Caki2 (cell line): ENCODE data around the gene NUP35. TPM values are rescaled to one million over a fixed set of nuclear protein-coding genes. Genes with fewer than 3 reads are reported as not detected.

ENCODE experiments used
- DNase-seq: peaks from one replicate; pipeline ENCODE4 v3.0.0-alpha.2; 2015; ENCODE audit warnings: low read depth
- in situ Hi-C: cut with HindIII; loops from 2 replicates; pipeline ENCODE4 v1.10.0; 2016; ENCODE audit warnings: low sequenced_read_pairs, low pct_unique_long_range_greater_than_20kb, mixed read lengths
- total RNA-seq: library from RNA; depleted of rRNA; stranded (reverse); fragments of >200 nt; shearing (Covaris generic); gene quantifications from 2 replicates; pipeline ENCODE4 v1.2.3, GENCODE V29; 2014; ENCODE audit warnings: low replicate concordance; rRNA removed

The NUP35 gene
- total RNA-seq: 29.0 and 58.0 TPM in 2 replicates

DNA sequence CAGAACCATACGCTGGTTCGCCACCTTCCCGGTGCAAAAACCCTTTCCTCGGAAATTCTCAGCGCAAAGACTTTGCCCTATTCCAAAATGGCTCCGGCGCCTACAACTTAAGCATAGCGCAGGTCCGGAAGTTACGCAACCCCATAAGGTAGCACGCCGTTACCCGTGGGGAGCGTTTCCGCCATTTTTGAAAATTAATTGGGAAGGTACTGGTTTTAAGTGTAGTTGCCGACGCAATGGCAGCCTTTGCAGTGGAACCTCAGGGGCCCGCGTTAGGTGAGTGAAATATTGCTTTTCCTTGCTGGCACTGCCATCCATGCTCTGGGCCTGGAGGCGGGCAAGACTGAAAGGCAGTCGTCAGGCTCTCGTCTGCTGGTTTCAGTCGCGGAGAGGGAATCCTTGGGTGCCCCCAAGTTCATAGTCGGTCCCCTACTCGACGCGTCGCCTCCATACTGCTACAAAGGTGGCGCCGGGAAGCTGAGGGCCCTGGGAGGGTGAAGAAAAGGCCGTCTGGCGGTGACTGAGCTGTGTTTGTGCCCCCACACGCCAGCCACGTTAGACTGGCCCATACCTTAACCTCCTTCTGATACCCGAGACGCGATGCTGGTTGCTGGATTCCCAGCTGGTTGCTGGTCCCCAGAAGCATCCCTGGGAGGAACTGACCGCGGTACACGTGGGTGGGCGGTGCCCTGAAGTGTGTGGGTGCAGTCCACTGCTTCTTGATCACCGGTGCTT lies at the start of gene NUP35:
Gene NUP35, plus strand, starts transcription at position 222 of the 735 bp plus-strand sequence. Its CDS starts 15 bp downstream, at position 237.
- DNase-seq: peak; percentile 88
- in situ Hi-C loops: no loop called here

DNA sequence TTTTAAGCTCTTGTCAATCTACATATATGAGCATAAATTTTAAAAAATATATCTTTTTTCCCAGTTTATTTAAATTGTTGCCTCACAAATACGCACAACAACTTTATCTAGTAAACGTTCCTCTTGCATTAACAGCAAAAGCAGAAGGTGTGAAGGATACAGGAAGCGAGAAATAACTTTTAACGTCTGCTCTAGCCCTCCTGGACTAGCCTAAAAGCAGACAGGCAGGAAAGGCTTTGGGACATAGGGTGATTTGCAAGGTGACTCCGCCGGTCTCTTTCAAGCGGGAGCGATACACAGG lies 46.1 kb upstream of the NUP35 start:
- DNase-seq: no peak
- in situ Hi-C loops: no loop called here

- peak; percentile 95 for DNase-seq
- in situ Hi-C loops: no loop called here
These were observed 45.6 kb upstream of the NUP35 start, which contains the start of gene DUSP19 for GRCh38 chr2:183078464-183079138. DUSP19 (plus strand) TSS chr2:183078747; CDS start chr2:183078934, 187 bp downstream.

- DNase-seq: no peak
- in situ Hi-C loops: no loop called here
These were observed 45.0 kb upstream of the NUP35 start for GRCh38 chr2:183079139-183079775.

GRCh38 chr2:183081911-183082310 lies 42.3 kb upstream of the NUP35 start:
- DNase-seq: no peak

DNA sequence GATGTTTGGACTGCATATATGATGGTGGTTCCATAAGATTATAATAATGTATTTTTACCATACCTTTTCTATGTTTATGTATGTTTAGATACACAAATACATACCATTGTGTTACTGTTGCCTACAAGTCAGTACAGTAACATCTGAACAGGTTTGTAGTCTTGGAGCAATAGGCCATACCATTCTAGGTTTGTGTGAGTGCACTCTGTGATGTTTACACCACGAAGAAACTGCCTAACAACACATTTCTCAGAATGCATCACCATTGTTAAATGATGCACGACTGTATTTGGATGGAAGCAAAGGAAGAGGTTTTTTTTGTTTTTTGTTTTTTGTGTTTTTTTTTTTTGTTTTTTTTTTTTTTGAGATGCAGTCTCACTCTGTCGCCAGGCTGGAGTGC lies 36.2 kb upstream of the NUP35 start:
- DNase-seq: no peak
- in situ Hi-C loops: no loop called here

More at GRCh38 chr2:183081911-183082310, 42.3 kb upstream of the NUP35 start:
- in situ Hi-C loops: no loop called here

GRCh38 chr2:183089192-183089851 lies 34.9 kb upstream of the NUP35 start:
- in situ Hi-C loops: no loop called here
- DNase-seq: no peak

DNA sequence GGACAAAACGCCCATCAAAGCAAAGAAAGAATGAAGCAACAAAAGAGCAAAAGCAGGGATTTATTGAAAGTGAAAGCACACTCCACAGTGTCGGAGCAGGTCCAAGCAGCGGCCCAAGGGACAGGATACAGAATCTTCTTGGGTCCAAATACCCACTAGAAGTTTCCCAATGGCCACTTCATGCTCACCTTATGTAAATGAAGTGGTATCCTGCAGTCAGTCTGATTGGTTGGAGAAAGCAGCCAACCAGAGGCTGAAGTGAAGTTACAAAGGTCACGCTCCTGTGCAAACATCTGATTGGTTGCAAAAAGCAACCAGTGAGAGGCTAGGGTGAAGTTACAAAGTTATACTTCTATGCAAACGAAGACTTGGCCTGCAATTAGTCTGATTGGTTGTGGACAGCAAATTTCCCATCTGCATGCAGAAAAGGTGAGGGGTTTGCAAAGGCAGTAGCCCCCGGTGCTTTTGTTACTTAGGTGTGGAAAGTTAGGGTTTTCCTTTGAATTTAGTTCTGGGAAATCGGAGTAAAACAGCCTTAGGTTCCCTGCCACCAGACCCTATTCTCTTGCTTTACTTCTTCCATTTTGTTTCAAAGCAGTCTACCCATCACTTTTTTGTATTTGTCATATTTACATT lies 32.8 kb upstream of the NUP35 start:
- in situ Hi-C loops: no loop called here

GRCh38 chr2:183091954-183092345 lies 32.3 kb upstream of the NUP35 start:
- in situ Hi-C loops: no loop called here
- DNase-seq: no peak

More for the DNA sequence above, 32.8 kb upstream of the NUP35 start:
- no peak for DNase-seq

DNA sequence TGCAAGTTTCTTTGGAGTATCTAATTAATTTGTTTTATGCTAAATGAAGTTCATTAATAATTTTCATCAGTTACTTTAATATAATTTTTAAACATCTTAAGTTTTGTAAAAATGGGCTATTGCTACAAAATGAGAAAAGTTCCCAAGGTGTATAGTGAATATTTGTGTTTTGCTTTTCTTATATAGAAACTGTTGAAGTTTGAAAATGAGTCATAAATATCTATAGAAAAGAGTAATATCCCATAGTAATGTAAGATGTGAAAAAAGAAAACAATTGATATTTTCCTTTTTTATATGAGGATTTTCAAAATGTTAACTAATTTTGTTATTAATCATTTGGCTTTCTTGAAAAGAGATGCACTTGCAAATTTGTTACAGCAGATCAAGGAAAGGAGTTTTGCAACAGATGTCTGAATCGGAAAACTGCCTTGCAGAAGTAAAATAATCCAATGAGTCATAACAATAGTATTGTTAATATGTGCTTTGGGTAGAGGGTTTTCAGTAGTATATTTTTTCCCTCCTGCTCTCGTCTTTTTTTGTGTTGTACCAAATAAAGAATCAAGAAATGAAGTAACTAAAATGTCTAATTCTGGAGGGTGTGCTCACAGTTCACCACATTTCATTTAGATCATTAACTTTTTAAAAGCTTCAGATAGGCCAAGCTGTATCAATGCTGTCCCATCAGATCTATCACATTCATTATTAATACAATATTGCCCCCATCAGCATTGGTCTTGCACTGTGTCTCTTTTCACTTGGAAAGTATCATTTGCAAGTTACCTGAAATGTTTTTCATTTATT lies 30.2 kb upstream of the NUP35 start:
- in situ Hi-C loops: no loop called here
- DNase-seq: no peak

DNA sequence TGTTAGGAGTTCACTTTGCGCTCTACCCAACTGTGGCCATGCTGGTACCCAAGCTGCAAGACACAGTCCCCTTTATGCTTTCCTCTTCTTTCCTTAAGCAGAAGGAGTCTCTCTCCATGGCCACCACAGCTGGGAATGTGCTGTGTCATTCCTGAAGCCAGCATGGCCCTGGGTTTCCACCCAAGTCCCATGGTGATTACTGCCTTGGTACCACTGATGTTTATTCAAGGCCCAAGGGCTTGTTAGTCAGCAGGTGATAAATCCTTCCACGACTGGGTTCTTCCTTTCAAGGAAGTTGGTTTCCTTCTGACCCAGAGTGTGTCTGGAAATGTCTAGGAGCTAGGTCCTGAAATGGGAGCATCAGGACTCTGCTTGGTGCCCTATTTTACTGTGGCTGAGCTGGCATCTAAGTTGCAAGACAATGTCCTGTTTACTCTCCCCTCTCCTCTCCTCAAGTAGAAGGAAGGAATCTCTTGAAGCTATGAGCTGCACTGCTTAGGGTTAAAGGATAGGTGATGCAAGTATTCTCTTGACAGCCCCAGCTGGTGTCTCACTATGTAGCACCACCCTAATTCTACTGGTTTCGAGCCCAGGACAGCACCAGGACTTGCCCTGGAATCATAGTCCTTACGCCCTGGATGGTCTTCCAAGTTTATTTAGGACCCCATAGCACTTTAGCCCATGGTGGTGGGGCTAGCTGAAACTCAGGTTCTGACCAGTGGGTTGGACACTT lies 18.7 kb upstream of the NUP35 start:
- in situ Hi-C loops: no loop called here
- DNase-seq: peak; percentile 44

DNA sequence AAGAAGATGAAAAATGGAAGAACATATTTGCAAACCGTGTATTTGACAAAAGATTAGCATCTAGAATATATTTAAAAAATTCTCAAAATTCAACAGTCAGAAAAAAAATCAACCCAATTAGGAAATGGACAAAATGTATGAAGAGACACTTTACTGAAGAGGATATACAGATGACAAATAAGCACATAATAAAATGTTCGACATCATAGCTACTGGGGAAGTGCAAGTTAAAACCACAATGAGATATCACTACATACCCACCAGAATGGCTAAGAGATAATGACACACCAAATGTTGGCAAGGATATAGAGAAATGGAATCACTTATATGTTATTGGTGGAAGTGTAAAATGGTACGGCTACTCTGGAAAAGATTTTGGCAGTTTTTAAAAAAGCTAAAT lies 11.7 kb upstream of the NUP35 start:
- in situ Hi-C loops: no loop called here
- no peak for DNase-seq

- in situ Hi-C loops: no loop called here
These were observed 10.6 kb upstream of the NUP35 start for GRCh38 chr2:183113630-183114029.

GRCh38 chr2:183117226-183117625 lies 7.0 kb upstream of the NUP35 start:
- DNase-seq: no peak
- in situ Hi-C loops: no loop called here

More at GRCh38 chr2:183113630-183114029, 10.6 kb upstream of the NUP35 start:
- no peak for DNase-seq

DNA sequence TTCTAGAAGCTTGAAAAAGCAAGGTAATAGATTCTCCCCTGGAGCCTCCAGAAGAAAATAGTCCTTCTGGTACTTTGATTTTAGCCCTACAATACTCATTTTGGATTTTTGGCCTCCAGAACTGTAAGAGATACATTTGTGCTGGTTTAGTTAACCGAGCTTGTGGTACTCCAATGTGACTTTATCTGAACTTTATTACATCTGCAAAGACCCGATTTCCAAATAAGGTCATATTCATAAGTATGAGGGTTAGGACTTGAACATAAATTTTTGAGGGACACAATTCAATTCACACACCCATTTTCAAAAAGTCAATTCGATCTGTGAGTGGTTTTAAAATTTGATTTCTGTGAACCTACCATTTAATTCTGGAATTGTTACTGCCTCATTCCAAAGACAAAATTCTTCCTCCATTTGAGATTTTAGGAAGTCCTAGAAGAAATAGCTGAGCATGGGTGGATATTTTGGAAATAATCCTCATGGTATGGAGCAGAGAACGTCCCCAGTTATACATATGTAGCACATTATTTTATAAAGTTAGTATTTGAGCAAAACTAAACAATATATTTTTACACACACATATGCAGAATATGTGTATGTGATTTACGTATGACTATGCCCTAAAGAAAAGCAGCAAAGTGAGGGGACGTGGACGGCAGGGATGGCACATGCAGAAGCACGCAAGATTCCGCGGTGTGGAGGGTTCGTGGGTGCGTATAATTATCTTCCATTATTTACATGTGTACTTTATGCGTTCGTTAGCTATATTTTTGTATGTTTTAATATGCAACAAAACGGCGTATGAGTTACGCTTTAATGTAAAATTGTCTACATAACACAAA lies 905 bp upstream of the NUP35 start:
- in situ Hi-C loops: no loop called here
- no peak for DNase-seq

DNA sequence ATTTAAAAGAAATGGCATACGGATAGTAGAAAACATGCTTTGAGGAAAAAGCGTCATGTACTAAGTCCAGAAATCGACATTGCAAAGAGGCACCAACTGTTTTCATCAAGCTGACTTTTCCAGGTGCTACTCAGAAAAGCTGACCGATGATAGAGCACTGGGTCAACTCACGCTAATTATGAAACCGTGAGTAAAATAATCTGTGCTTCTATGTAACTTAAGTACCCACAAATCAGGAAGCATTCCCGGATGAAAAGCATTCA lies 353 bp upstream of the NUP35 start:
- DNase-seq: no peak
- in situ Hi-C loops: no loop called here

GRCh38 chr2:183124957-183125255 lies 663 bp downstream of the NUP35 start:
- in situ Hi-C loops: no loop called here
- no peak for DNase-seq
